NCI-H460 (cell line): ENCODE data around the gene AGAP2. TPM values are rescaled to one million over a fixed set of nuclear protein-coding genes. Genes with fewer than 3 reads are reported as not detected.

Experiments
- DNase-seq: peaks from one replicate; pipeline ENCODE4 v3.0.0-alpha.2; 2016; ENCODE audit warnings: low read depth; ENCODE audit errors: extremely low read depth
- total RNA-seq: library from RNA; depleted of rRNA; stranded (reverse); fragments of >200 nt; shearing (Covaris generic); gene quantifications from 2 replicates; pipeline ENCODE4 v1.2.3, GENCODE V29; 2014

Gene AGAP2
- total RNA-seq, 1 experiment from 2014 or later = not detected

- DNase-seq = no peak
Measured at GRCh38 chr12:57754411-57755193, 16.1 kb upstream of the AGAP2 start, which contains the start of gene MARCHF9. TSS of gene MARCHF9 (plus strand) at chr12:57755103. CDS start at chr12:57755529, 426 bp downstream.

GRCh38 chr12:57753756-57754337 lies 15.3 kb upstream of the AGAP2 start:
- no peak for DNase-seq

- DNase-seq = no peak
Measured at GRCh38 chr12:57752668-57753000, 14.1 kb upstream of the AGAP2 start.

GRCh38 chr12:57751788-57752667 lies 13.5 kb upstream of the AGAP2 start, which contains the start of gene CDK4:
TSS of gene CDK4 (minus strand) at chr12:57752310. CDS start at chr12:57751717, 593 bp downstream.
- DNase-seq = peak; percentile 99

GRCh38 chr12:57751432-57751787 lies 12.9 kb upstream of the AGAP2 start:
- DNase-seq = no peak

- no peak for DNase-seq
Measured at GRCh38 chr12:57750561-57751431, 12.3 kb upstream of the AGAP2 start.

GRCh38 chr12:57749061-57749460 lies 10.5 kb upstream of the AGAP2 start:
- DNase-seq = no peak

GRCh38 chr12:57746025-57746424 lies 7.5 kb upstream of the AGAP2 start:
- DNase-seq = no peak

GRCh38 chr12:57745485-57745881 lies 6.9 kb upstream of the AGAP2 start:
- no peak for DNase-seq

- DNase-seq = peak; percentile 98
Measured at GRCh38 chr12:57744777-57745484, 6.4 kb upstream of the AGAP2 start, which contains the start of gene TSPAN31. TSS of gene TSPAN31 (plus strand) at chr12:57745039. CDS start at chr12:57745155, 116 bp downstream.

GRCh38 chr12:57744194-57744776 lies 5.7 kb upstream of the AGAP2 start:
- DNase-seq = peak; percentile 77

- no peak for DNase-seq
Measured at GRCh38 chr12:57743769-57744168, 5.2 kb upstream of the AGAP2 start.

- no peak for DNase-seq
Measured at GRCh38 chr12:57741844-57742738, 3.5 kb upstream of the AGAP2 start.

- no peak for DNase-seq
Measured at GRCh38 chr12:57741413-57741789, 2.9 kb upstream of the AGAP2 start.

- no peak for DNase-seq
Measured at GRCh38 chr12:57740656-57741412, 2.3 kb upstream of the AGAP2 start.

- no peak for DNase-seq
Measured at GRCh38 chr12:57739914-57740538, 1.5 kb upstream of the AGAP2 start.

GRCh38 chr12:57739387-57739786 lies 845 bp upstream of the AGAP2 start:
- DNase-seq = no peak
